ENCODE results near the gene SLCO3A1.

The SLCO3A1 gene

GRCh38 chr15:92003515-92004067 is 150.1 kb downstream of the SLCO3A1 start:
- no peak for DNase-seq

GRCh38 chr15:92005154-92005553 is 151.6 kb downstream of the SLCO3A1 start:
- DNase-seq = no peak

- DNase-seq = no peak
These were observed 152.9 kb downstream of the SLCO3A1 start for GRCh38 chr15:92006186-92007028.

GRCh38 chr15:92009162-92009561 is 155.7 kb downstream of the SLCO3A1 start:
- DNase-seq = no peak

GRCh38 chr15:92011611-92012367 is 158.3 kb downstream of the SLCO3A1 start:
- peak; percentile 46 to 48 for DNase-seq

GRCh38 chr15:92012368-92012629 is 158.8 kb downstream of the SLCO3A1 start:
- no peak for DNase-seq

- no peak for DNase-seq
These were observed 159.4 kb downstream of the SLCO3A1 start for GRCh38 chr15:92012881-92013280.

GRCh38 chr15:92014281-92015030 is 160.9 kb downstream of the SLCO3A1 start:
- no peak for DNase-seq

- DNase-seq = no peak
These were observed 164.5 kb downstream of the SLCO3A1 start for GRCh38 chr15:92017882-92018534.

GRCh38 chr15:92018535-92019239 is 165.2 kb downstream of the SLCO3A1 start:
- no peak for DNase-seq

GRCh38 chr15:92019706-92020105 is 166.2 kb downstream of the SLCO3A1 start:
- DNase-seq = no peak

- DNase-seq = no peak
These were observed 166.7 kb downstream of the SLCO3A1 start for GRCh38 chr15:92020207-92020606.

- no peak for DNase-seq
These were observed 167.3 kb downstream of the SLCO3A1 start for GRCh38 chr15:92020804-92021203.

- no peak for DNase-seq
These were observed 168.3 kb downstream of the SLCO3A1 start for GRCh38 chr15:92021792-92022191.

- no peak for DNase-seq
These were observed 170.5 kb downstream of the SLCO3A1 start for GRCh38 chr15:92023965-92024364.

- no peak for DNase-seq
These were observed 172.3 kb downstream of the SLCO3A1 start for GRCh38 chr15:92025706-92026270.

- no peak for DNase-seq
These were observed 174.8 kb downstream of the SLCO3A1 start for GRCh38 chr15:92028389-92028724.

GRCh38 chr15:92029767-92030166 is 176.3 kb downstream of the SLCO3A1 start:
- no peak for DNase-seq

GRCh38 chr15:92033314-92033713 is 179.8 kb downstream of the SLCO3A1 start:
- peak; percentile 28 to 41 for DNase-seq

- DNase-seq = no peak
These were observed 180.2 kb downstream of the SLCO3A1 start for GRCh38 chr15:92033723-92034122.

- DNase-seq = no peak
These were observed 180.7 kb downstream of the SLCO3A1 start for GRCh38 chr15:92034227-92034626.

GRCh38 chr15:92035551-92035950 is 182.0 kb downstream of the SLCO3A1 start:
- DNase-seq = no peak
